ENCODE measurements around the gene ABCB6.

DNA sequence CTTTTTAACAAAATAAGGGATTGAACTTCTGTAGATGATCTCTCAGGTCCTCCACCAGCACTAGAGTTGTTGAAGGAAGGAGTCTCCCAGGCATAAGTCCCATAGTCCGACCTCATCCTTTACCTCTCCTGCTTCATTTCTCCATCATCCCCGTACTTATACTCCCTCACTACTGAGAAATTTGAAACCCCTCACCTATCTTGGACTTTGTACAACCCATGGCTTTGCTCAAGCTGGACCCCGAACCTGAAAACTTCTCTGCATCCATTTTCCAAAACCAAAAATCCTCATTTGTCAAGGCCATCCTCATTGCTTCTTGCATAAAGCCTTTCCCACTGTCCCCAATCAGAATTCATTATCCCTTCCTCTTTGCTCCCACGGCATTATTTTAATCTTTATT is 57.7 kb downstream of the ABCB6 start:
- TF ChIP-seq, protein P1, sequence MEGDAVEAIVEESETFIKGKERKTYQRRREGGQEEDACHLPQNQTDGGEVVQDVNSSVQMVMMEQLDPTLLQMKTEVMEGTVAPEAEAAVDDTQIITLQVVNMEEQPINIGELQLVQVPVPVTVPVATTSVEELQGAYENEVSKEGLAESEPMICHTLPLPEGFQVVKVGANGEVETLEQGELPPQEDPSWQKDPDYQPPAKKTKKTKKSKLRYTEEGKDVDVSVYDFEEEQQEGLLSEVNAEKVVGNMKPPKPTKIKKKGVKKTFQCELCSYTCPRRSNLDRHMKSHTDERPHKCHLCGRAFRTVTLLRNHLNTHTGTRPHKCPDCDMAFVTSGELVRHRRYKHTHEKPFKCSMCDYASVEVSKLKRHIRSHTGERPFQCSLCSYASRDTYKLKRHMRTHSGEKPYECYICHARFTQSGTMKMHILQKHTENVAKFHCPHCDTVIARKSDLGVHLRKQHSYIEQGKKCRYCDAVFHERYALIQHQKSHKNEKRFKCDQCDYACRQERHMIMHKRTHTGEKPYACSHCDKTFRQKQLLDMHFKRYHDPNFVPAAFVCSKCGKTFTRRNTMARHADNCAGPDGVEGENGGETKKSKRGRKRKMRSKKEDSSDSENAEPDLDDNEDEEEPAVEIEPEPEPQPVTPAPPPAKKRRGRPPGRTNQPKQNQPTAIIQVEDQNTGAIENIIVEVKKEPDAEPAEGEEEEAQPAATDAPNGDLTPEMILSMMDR (IDR thresholded peaks at IDR 0.05), result no peak
- TF ChIP-seq POLR2AphosphoS5 (IDR thresholded peaks at IDR 0.05; ENCODE audit: insufficient read depth in 1 of 2, low read depth in 1 of 2) (no peak), POLR2A (IDR thresholded peaks at IDR 0.05) (no peak)

Measured in vagina (tissue), 2 donors.